ENCODE data around the gene MDM4. TPM values are rescaled to one million over a fixed set of nuclear protein-coding genes. Genes with fewer than 3 reads are reported as not detected.

Gene MDM4
- polyA plus RNA-seq, 4 donors = 4.1 to 38.5 (median 6.6) TPM

- no peak for FAIRE-seq
These were observed 63.5 kb downstream of the MDM4 start for GRCh38 chr1:204579681-204580080.

DNA sequence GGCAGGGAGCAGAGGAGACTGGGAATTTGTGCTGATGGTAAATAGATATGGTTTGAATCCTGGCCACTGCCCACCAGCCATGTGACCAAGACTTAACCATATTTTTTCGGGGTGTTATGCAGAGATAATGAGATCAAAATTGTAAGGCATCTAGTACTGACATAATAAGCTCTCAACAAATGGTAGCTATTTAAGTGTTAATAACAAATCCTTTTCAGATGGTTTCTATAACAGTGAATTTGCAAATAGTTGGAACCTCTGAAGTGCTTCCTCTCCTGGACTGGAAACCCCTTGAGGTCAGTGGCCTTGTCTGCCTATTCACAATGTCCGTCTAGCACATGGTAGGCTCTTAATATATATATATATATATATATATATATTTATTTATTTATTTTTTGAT lies 64.7 kb downstream of the MDM4 start:
- no peak for DNase-seq
- Histone ChIP-seq H3K36me3 (ENCODE audit: control insufficient read depth in 3 of 3, insufficient read depth in 2 of 3, low read depth in 1 of 3, low read length in 3 of 3) (no peaks in the 10 kb centered on the region), H3K27me3 (ENCODE audit: control insufficient read depth in 3 of 3, insufficient read depth in 3 of 3, low read length in 3 of 3) (no peaks in the 10 kb centered on the region), H3K4me1 (ENCODE audit: control insufficient read depth in 3 of 3, insufficient read depth in 2 of 3, low read depth in 1 of 3, low read length in 2 of 3) (peaks cover 3 to 5% (median 5%) of the 10 kb centered on the region in 3 donors), H3K27ac (ENCODE audit: low read depth in 1 of 3, low read length in 2 of 3) (no peak overlapping the region), H3K9me3 (ENCODE audit: control insufficient read depth in 2 of 2, insufficient read depth in 1 of 2, low read depth in 1 of 2, low read length in 1 of 2) (no peaks in the 10 kb centered on the region), H3K4me3 (ENCODE audit: low read depth in 1 of 3, low read length in 3 of 3) (no peak overlapping the region)
- 87 to 95% (median 92%) methylated on average over 2 of the region's 2 CpGs for WGBS, 3 donors
- no peak for FAIRE-seq

More at GRCh38 chr1:204579681-204580080, 63.5 kb downstream of the MDM4 start:
- H3K4me1 ChIP-seq (ENCODE audit: control insufficient read depth in 3 of 3, insufficient read depth in 2 of 3, low read depth in 1 of 3, low read length in 2 of 3) = peaks cover 3 to 5% (median 5%) of the 10 kb centered on the region in 3 donors
- H3K36me3 ChIP-seq (ENCODE audit: control insufficient read depth in 3 of 3, insufficient read depth in 2 of 3, low read depth in 1 of 3, low read length in 3 of 3) = no peaks in the 10 kb centered on the region
- H3K4me3 ChIP-seq (ENCODE audit: low read depth in 1 of 3, low read length in 3 of 3) = peak overlapping the region in 1 of 3 donors; percentile 8
- 79 to 83% (median 80%) methylated on average over 6 of the region's 6 CpGs for WGBS, 3 donors
- H3K9me3 ChIP-seq (ENCODE audit: control insufficient read depth in 2 of 2, insufficient read depth in 1 of 2, low read depth in 1 of 2, low read length in 1 of 2) = no peaks in the 10 kb centered on the region
- peak overlapping the region in 1 of 3 donors; percentile 86 for H3K27ac ChIP-seq (ENCODE audit: low read depth in 1 of 3, low read length in 2 of 3)
- H3K27me3 ChIP-seq (ENCODE audit: control insufficient read depth in 3 of 3, insufficient read depth in 3 of 3, low read length in 3 of 3) = no peaks in the 10 kb centered on the region
- no peak for DNase-seq

- Histone ChIP-seq H3K27me3 (ENCODE audit: control insufficient read depth in 3 of 3, insufficient read depth in 3 of 3, low read length in 3 of 3) (no peaks in the 10 kb centered on the region), H3K27ac (ENCODE audit: low read depth in 1 of 3, low read length in 2 of 3) (no peak overlapping the region), H3K36me3 (ENCODE audit: control insufficient read depth in 3 of 3, insufficient read depth in 2 of 3, low read depth in 1 of 3, low read length in 3 of 3) (no peaks in the 10 kb centered on the region), H3K9me3 (ENCODE audit: control insufficient read depth in 2 of 2, insufficient read depth in 1 of 2, low read depth in 1 of 2, low read length in 1 of 2) (no peaks in the 10 kb centered on the region), H3K4me3 (ENCODE audit: low read depth in 1 of 3, low read length in 3 of 3) (no peak overlapping the region), H3K4me1 (ENCODE audit: control insufficient read depth in 3 of 3, insufficient read depth in 2 of 3, low read depth in 1 of 3, low read length in 2 of 3) (peaks cover 3 to 5% (median 5%) of the 10 kb centered on the region in 3 donors)
- FAIRE-seq (no peak), DNase-seq (no peak)
- 92 to 99% (median 94%) methylated on average over 3 of the region's 3 CpGs for WGBS, 3 donors
These were observed 65.6 kb downstream of the MDM4 start for GRCh38 chr1:204581759-204582158.

DNA sequence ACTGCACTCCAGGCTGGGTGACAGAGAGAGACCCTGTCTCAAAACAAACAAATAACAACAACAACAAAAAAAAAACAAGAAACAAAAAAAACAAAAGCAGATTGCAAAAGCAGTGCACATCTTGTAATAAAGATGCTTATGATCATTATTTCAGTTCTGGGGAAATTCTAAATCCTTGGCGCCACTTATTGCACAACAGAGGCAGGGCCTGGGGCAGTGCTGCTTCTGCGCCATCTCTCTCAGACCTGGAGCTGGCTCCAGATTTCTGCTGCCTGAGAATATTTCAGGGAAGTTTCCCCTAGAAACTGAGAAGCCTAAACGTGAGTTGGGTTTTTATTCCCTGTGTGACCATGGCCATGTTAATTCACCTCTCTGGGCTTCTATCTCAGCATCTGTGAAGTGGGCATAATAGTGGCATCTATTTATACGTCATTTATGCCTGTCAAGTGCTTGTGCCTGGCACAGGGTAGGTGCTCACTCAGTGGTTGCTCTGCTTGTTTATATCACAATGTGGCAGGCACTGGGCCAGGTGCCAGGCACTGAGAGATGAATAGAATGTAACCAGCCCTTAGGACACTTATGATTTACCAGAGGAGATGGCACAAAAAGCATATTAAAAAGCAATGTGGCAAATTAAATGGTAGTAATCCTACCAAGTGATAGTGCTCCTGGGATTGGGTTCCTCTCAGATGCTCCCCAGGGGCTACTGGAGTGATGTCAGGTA lies 67.9 kb downstream of the MDM4 start:
- DNase-seq = no peak
- WGBS, 3 donors = 82 to 92% (median 90%) methylated on average over 4 of the region's 4 CpGs
- Histone ChIP-seq H3K4me1 (ENCODE audit: control insufficient read depth in 3 of 3, insufficient read depth in 2 of 3, low read depth in 1 of 3, low read length in 2 of 3) (no peaks in the 10 kb centered on the region), H3K36me3 (ENCODE audit: control insufficient read depth in 3 of 3, insufficient read depth in 2 of 3, low read depth in 1 of 3, low read length in 3 of 3) (no peaks in the 10 kb centered on the region), H3K9me3 (ENCODE audit: control insufficient read depth in 2 of 2, insufficient read depth in 1 of 2, low read depth in 1 of 2, low read length in 1 of 2) (no peaks in the 10 kb centered on the region), H3K4me3 (ENCODE audit: low read depth in 1 of 3, low read length in 3 of 3) (no peak overlapping the region), H3K27me3 (ENCODE audit: control insufficient read depth in 3 of 3, insufficient read depth in 3 of 3, low read length in 3 of 3) (no peaks in the 10 kb centered on the region), H3K27ac (ENCODE audit: low read depth in 1 of 3, low read length in 2 of 3) (no peak overlapping the region)
- no peak for FAIRE-seq

DNA sequence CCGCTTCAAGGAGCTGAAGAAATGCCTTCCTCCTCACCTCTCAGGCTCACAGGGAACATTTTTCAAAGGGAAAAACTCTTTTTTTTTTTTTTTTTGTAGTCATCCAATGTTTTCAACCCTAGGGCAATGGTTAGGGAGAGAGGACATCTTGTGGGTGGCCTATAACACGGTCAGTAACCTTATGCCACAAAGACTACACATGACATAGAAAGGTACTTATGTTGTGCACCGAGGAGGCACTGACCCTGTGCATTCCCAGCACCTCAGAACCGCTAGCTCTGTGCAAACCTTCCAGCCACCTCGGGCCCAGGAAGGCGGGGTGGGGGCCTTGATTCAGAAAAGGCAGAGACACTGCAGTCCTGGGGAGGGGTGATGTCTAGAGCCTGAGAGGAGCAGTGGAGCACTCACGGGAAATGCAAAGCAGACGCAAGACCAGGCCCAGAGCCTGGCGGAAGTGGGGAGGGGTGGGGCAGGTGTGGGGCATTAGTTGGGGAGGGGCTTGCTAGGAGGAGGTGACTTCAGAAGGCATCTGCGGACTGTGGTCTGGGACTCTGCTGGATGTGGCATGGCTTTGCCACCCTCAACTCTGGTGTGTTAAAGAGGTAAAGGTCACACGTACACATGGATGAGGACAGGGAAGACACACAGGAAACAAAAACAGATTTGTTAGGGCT lies 68.6 kb downstream of the MDM4 start:
- Histone ChIP-seq H3K36me3 (ENCODE audit: control insufficient read depth in 3 of 3, insufficient read depth in 2 of 3, low read depth in 1 of 3, low read length in 3 of 3) (no peaks in the 10 kb centered on the region), H3K4me1 (ENCODE audit: control insufficient read depth in 3 of 3, insufficient read depth in 2 of 3, low read depth in 1 of 3, low read length in 2 of 3) (no peaks in the 10 kb centered on the region), H3K9me3 (ENCODE audit: control insufficient read depth in 2 of 2, insufficient read depth in 1 of 2, low read depth in 1 of 2, low read length in 1 of 2) (no peaks in the 10 kb centered on the region), H3K27ac (ENCODE audit: low read depth in 1 of 3, low read length in 2 of 3) (no peak overlapping the region), H3K4me3 (ENCODE audit: low read depth in 1 of 3, low read length in 3 of 3) (no peak overlapping the region), H3K27me3 (ENCODE audit: control insufficient read depth in 3 of 3, insufficient read depth in 3 of 3, low read length in 3 of 3) (no peaks in the 10 kb centered on the region)
- DNase-seq (no peak), FAIRE-seq (no peak)
- WGBS, 3 donors = 73 to 81% (median 79%) methylated on average over 11 of the region's 11 CpGs

GRCh38 chr1:204587621-204588020 lies 71.4 kb downstream of the MDM4 start:
- FAIRE-seq = no peak
- H3K4me3 ChIP-seq (ENCODE audit: low read depth in 1 of 3, low read length in 3 of 3) = no peak overlapping the region
- no peak overlapping the region for H3K27ac ChIP-seq (ENCODE audit: low read depth in 1 of 3, low read length in 2 of 3)
- 75 to 90% (median 89%) methylated on average over 6 of the region's 6 CpGs for WGBS, 3 donors
- no peaks in the 10 kb centered on the region for H3K9me3 ChIP-seq (ENCODE audit: control insufficient read depth in 2 of 2, insufficient read depth in 1 of 2, low read depth in 1 of 2, low read length in 1 of 2)
- H3K36me3 ChIP-seq (ENCODE audit: control insufficient read depth in 3 of 3, insufficient read depth in 2 of 3, low read depth in 1 of 3, low read length in 3 of 3) = no peaks in the 10 kb centered on the region
- H3K4me1 ChIP-seq (ENCODE audit: control insufficient read depth in 3 of 3, insufficient read depth in 2 of 3, low read depth in 1 of 3, low read length in 2 of 3) = no peaks in the 10 kb centered on the region
- no peaks in the 10 kb centered on the region for H3K27me3 ChIP-seq (ENCODE audit: control insufficient read depth in 3 of 3, insufficient read depth in 3 of 3, low read length in 3 of 3)
- no peak for DNase-seq

DNA sequence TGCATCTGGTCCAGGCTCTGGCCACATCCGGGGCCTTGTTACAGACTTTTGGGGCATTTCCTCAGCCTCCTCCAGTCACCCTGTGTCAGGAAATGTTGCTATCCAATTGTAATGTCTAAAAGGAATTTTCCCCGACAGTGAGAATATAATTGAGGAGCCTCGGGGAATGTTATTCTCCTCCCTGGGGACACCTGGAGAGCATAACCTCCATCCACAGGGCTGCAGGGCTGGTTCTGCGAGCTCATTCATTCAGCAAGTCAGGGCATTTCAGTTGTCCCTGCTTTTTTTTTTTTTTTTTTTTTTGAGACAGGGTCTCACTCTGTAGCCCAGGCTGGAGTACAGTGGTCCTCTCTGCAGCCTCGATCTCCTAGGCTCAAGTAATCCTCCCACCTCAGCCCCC lies 72.6 kb downstream of the MDM4 start:
- WGBS, 3 donors = 76 to 89% (median 88%) methylated on average over 5 of the region's 5 CpGs
- Histone ChIP-seq H3K27me3 (ENCODE audit: control insufficient read depth in 3 of 3, insufficient read depth in 3 of 3, low read length in 3 of 3) (no peaks in the 10 kb centered on the region), H3K36me3 (ENCODE audit: control insufficient read depth in 3 of 3, insufficient read depth in 2 of 3, low read depth in 1 of 3, low read length in 3 of 3) (no peaks in the 10 kb centered on the region), H3K4me3 (ENCODE audit: low read depth in 1 of 3, low read length in 3 of 3) (no peak overlapping the region), H3K27ac (ENCODE audit: low read depth in 1 of 3, low read length in 2 of 3) (no peak overlapping the region), H3K9me3 (ENCODE audit: control insufficient read depth in 2 of 2, insufficient read depth in 1 of 2, low read depth in 1 of 2, low read length in 1 of 2) (no peaks in the 10 kb centered on the region), H3K4me1 (ENCODE audit: control insufficient read depth in 3 of 3, insufficient read depth in 2 of 3, low read depth in 1 of 3, low read length in 2 of 3) (no peaks in the 10 kb centered on the region)
- FAIRE-seq (no peak), DNase-seq (no peak)

GRCh38 chr1:204589409-204590038 lies 73.3 kb downstream of the MDM4 start:
- no peak overlapping the region for H3K27ac ChIP-seq (ENCODE audit: low read depth in 1 of 3, low read length in 2 of 3)
- H3K36me3 ChIP-seq (ENCODE audit: control insufficient read depth in 3 of 3, insufficient read depth in 2 of 3, low read depth in 1 of 3, low read length in 3 of 3) = no peaks in the 10 kb centered on the region
- no peaks in the 10 kb centered on the region for H3K4me1 ChIP-seq (ENCODE audit: control insufficient read depth in 3 of 3, insufficient read depth in 2 of 3, low read depth in 1 of 3, low read length in 2 of 3)
- 82 to 91% (median 87%) methylated on average over 8 of the region's 8 CpGs for WGBS, 3 donors
- H3K27me3 ChIP-seq (ENCODE audit: control insufficient read depth in 3 of 3, insufficient read depth in 3 of 3, low read length in 3 of 3) = no peaks in the 10 kb centered on the region
- no peak for FAIRE-seq
- DNase-seq = no peak
- no peak overlapping the region for H3K4me3 ChIP-seq (ENCODE audit: low read depth in 1 of 3, low read length in 3 of 3)
- no peaks in the 10 kb centered on the region for H3K9me3 ChIP-seq (ENCODE audit: control insufficient read depth in 2 of 2, insufficient read depth in 1 of 2, low read depth in 1 of 2, low read length in 1 of 2)

Data from small intestine (tissue), 7 donors.